ENCODE results near the gene TMEM106C.

DNA sequence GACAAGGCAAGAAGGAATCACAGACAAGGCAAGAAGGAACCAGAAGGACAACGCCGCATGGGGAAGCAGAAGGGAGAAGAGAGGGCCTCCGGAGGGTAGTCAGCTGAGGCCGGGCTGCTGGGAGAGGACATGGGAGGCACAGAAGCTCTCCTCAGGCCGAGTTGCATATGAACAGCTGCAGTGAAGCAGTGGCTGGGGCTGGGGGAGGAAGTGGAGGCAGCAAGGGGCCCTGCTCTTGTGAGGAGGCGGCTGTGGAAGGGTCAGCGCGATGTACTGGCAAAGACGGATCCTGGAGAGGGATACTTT lies 22.0 kb upstream of the TMEM106C start:
- TF ChIP-seq, protein P1, sequence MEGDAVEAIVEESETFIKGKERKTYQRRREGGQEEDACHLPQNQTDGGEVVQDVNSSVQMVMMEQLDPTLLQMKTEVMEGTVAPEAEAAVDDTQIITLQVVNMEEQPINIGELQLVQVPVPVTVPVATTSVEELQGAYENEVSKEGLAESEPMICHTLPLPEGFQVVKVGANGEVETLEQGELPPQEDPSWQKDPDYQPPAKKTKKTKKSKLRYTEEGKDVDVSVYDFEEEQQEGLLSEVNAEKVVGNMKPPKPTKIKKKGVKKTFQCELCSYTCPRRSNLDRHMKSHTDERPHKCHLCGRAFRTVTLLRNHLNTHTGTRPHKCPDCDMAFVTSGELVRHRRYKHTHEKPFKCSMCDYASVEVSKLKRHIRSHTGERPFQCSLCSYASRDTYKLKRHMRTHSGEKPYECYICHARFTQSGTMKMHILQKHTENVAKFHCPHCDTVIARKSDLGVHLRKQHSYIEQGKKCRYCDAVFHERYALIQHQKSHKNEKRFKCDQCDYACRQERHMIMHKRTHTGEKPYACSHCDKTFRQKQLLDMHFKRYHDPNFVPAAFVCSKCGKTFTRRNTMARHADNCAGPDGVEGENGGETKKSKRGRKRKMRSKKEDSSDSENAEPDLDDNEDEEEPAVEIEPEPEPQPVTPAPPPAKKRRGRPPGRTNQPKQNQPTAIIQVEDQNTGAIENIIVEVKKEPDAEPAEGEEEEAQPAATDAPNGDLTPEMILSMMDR (IDR thresholded peaks at IDR 0.05; ENCODE audit: insufficient read depth, low read depth, low read length): no peak
- no peak for TF ChIP-seq EZH2 (IDR thresholded peaks at IDR 0.05; ENCODE audit: insufficient read depth, low read length)
